ENCODE results near the gene TTLL1. TPM values are rescaled to one million over a fixed set of nuclear protein-coding genes. Genes with fewer than 3 reads are reported as not detected.

TTLL1 gene
- total RNA-seq, 1 experiment from 2014 or later = 4.1 TPM

DNA sequence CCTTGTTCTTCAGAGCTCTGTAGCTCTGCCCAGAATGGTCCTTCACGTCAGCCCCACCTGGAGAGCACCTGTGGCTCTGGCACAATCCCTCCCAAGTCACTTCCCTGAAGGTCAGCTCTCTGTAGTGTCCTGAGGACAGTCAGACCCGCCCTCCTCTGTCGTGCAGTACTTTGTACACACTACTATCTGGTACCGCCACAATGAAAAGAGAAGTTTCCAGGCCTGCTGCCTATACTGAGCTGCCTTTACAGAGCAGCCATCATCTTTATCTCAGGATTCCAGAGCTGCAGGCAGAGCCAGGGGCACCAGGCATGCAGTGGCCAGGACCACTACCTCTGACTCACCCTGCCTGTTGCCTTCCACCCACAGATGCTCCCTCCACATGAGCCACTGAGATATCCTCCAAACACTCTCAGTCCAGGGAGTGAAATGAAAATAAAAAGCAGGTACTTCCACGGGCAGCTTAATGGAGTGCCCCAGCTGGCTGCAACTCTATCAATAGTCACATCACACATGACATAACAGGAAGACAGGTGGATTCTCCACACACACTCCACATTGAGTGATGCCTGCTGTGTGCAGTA, 81.6 kb downstream of the TTLL1 start:
- peaks cover 82% of the 10 kb centered on the region for H3K4me1 ChIP-seq

DNA sequence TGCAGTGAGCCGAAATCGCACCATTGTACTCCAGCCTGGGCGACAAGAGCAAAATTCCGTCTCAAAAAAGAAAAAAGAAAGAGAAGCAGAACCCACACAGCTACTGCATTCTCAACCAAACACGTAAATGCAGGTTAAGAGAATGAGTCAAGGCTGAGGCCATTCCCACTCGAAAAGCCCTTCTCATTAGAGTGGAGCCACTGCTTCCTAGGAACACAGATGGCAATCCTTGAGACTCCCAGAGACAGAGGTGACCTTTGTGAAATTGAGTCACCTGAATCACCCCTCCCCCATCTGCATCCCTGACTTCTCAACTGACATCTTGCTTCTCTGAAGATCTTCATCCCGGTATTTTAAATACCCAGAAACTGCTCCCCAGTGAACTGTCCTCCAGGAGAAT, 82.4 kb downstream of the TTLL1 start:
- H3K4me1 Mint-ChIP-seq (ENCODE audit: low read depth, unreplicated experiment) = peaks cover 37% of the 10 kb centered on the region
- peaks cover 89% of the 10 kb centered on the region for H3K4me1 ChIP-seq
- POLR2A ChIA-PET = interaction anchor here (2.8 kb wide), 1 partner anchor 13 kb away, joined by 38 read pairs; no protein-coding TSS in a partner anchor

More for the DNA sequence above, 81.6 kb downstream of the TTLL1 start:
- BruUV-seq (replicated peaks) = no TSS peak
- Mint-ChIP-seq H3K4me1 (ENCODE audit: low read depth, unreplicated experiment) (peaks cover 30% of the 10 kb centered on the region), H3K27me3 (ENCODE audit: insufficient read depth, unreplicated experiment) (no peaks in the 10 kb centered on the region), H3K36me3 (ENCODE audit: insufficient read depth, unreplicated experiment) (peaks cover 34% of the 10 kb centered on the region), H3K9me3 (ENCODE audit: unreplicated experiment) (no peaks in the 10 kb centered on the region), H3K4me3 (ENCODE audit: unreplicated experiment) (peak overlapping the region; percentile 54), H3K27ac (ENCODE audit: unreplicated experiment) (peak overlapping the region; percentile 91)
- TF ChIP-seq, protein P1, sequence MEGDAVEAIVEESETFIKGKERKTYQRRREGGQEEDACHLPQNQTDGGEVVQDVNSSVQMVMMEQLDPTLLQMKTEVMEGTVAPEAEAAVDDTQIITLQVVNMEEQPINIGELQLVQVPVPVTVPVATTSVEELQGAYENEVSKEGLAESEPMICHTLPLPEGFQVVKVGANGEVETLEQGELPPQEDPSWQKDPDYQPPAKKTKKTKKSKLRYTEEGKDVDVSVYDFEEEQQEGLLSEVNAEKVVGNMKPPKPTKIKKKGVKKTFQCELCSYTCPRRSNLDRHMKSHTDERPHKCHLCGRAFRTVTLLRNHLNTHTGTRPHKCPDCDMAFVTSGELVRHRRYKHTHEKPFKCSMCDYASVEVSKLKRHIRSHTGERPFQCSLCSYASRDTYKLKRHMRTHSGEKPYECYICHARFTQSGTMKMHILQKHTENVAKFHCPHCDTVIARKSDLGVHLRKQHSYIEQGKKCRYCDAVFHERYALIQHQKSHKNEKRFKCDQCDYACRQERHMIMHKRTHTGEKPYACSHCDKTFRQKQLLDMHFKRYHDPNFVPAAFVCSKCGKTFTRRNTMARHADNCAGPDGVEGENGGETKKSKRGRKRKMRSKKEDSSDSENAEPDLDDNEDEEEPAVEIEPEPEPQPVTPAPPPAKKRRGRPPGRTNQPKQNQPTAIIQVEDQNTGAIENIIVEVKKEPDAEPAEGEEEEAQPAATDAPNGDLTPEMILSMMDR (IDR thresholded peaks at IDR 0.05; ENCODE audit: insufficient read depth in 1 of 2, low read depth in 1 of 2, low read length in 1 of 2, severe bottlenecking in 1 of 2, unreplicated experiment in 1 of 2) = no peak
- DNase-seq = peak; percentile 72 to 80
- POLR2A ChIA-PET = interaction anchor here (0.6 to 2.8 kb wide), 2 partner anchors 14 to 48 kb away, joined by 4 to 38 read pairs; no protein-coding TSS in a partner anchor
- no peaks in the 10 kb centered on the region for H3K36me3 ChIP-seq (ENCODE audit: control insufficient read depth, insufficient read depth, low read length)
- CTCF ChIA-PET = interaction anchor here (0.6 to 1.8 kb wide), 5 partner anchors 13 to 58 kb away, joined by 3 to 7 read pairs (median 4); no protein-coding TSS in a partner anchor
- H3K9me3 ChIP-seq = no peaks in the 10 kb centered on the region
- no peaks in the 10 kb centered on the region for H3K27me3 ChIP-seq (replicated peaks; ENCODE audit: control insufficient read depth, insufficient read depth, low read length)
- intact Hi-C loops (cut with micrococcal nuclease; ENCODE audit: unreplicated experiment) = loop anchor here (1.0 kb wide), 1 partner anchor 13 kb away; no protein-coding TSS in a partner anchor
- no peak overlapping the region for H3K4me3 ChIP-seq (ENCODE audit: low read depth, low read length)

DNA sequence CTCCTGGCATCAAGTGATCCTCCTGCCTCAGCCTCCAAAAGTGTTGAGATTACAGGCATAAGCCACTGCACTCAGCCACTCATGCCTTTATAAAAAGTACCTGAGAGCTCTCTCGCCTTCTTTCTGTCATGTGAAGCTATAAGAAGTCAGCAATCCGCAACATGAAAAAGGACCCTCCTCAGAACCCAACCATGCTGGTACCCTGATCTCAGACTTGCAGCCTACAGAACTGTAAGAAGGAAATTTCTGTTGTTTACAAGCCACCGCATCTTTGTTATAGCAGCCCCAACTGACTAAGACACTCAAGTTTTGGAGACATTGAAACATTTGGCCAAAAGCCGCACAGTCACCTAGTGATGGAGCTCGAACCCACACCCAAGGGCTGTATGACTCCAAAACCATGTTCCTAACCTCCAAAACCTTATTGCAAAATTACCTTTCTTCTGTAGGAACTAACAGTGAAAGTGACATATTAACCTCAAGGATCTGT, 83.1 kb downstream of the TTLL1 start:
- ChIA-PET POLR2A (interaction anchor here (2.8 kb wide), 1 partner anchor 12 kb away, joined by 38 read pairs; no protein-coding TSS in a partner anchor), CTCF (no interaction called here)

More for the DNA sequence above, 82.4 kb downstream of the TTLL1 start:
- H3K27ac Mint-ChIP-seq (ENCODE audit: unreplicated experiment) = peak overlapping the region; percentile 91
- no TSS peak for BruUV-seq (replicated peaks)
- Histone ChIP-seq H3K27me3 (replicated peaks; ENCODE audit: control insufficient read depth, insufficient read depth, low read length) (no peaks in the 10 kb centered on the region), H3K36me3 (ENCODE audit: control insufficient read depth, insufficient read depth, low read length) (no peaks in the 10 kb centered on the region), H3K9me3 (no peaks in the 10 kb centered on the region), H3K4me3 (ENCODE audit: low read depth, low read length) (no peak overlapping the region)
- no peaks in the 10 kb centered on the region for H3K27me3 Mint-ChIP-seq (ENCODE audit: insufficient read depth, unreplicated experiment)
- peak overlapping the region; percentile 54 for H3K4me3 Mint-ChIP-seq (ENCODE audit: unreplicated experiment)
- intact Hi-C loops (cut with micrococcal nuclease; ENCODE audit: unreplicated experiment) = loop anchor here (1.0 kb wide), 1 partner anchor 12 kb away; no protein-coding TSS in a partner anchor
- H3K36me3 Mint-ChIP-seq (ENCODE audit: insufficient read depth, unreplicated experiment) = peaks cover 30% of the 10 kb centered on the region
- CTCF ChIA-PET = interaction anchor here (0.8 to 1.1 kb wide), 2 partner anchors 12 to 17 kb away, joined by 4 to 5 read pairs; no protein-coding TSS in a partner anchor
- no peak for DNase-seq
- no peaks in the 10 kb centered on the region for H3K9me3 Mint-ChIP-seq (ENCODE audit: unreplicated experiment)
- TF ChIP-seq, protein P1 (IDR thresholded peaks at IDR 0.05; ENCODE audit: insufficient read depth in 1 of 2, low read depth in 1 of 2, low read length in 1 of 2, severe bottlenecking in 1 of 2, unreplicated experiment in 1 of 2) = no peak

More for the DNA sequence above, 83.1 kb downstream of the TTLL1 start:
- Mint-ChIP-seq H3K9me3 (ENCODE audit: unreplicated experiment) (no peaks in the 10 kb centered on the region), H3K27me3 (ENCODE audit: insufficient read depth, unreplicated experiment) (no peaks in the 10 kb centered on the region), H3K4me3 (ENCODE audit: unreplicated experiment) (no peak overlapping the region), H3K27ac (ENCODE audit: unreplicated experiment) (peak overlapping the region; percentile 91), H3K4me1 (ENCODE audit: low read depth, unreplicated experiment) (peaks cover 40% of the 10 kb centered on the region), H3K36me3 (ENCODE audit: insufficient read depth, unreplicated experiment) (peaks cover 25% of the 10 kb centered on the region)
- intact Hi-C loops (cut with micrococcal nuclease; ENCODE audit: unreplicated experiment) = no loop called here
- no TSS peak for BruUV-seq (replicated peaks)
- Histone ChIP-seq H3K36me3 (ENCODE audit: control insufficient read depth, insufficient read depth, low read length) (no peaks in the 10 kb centered on the region), H3K4me3 (ENCODE audit: low read depth, low read length) (no peak overlapping the region), H3K9me3 (no peaks in the 10 kb centered on the region), H3K4me1 (peaks cover 90% of the 10 kb centered on the region), H3K27me3 (replicated peaks; ENCODE audit: control insufficient read depth, insufficient read depth, low read length) (no peaks in the 10 kb centered on the region)
- TF ChIP-seq, protein P1 (IDR thresholded peaks at IDR 0.05; ENCODE audit: insufficient read depth in 1 of 2, low read depth in 1 of 2, low read length in 1 of 2, severe bottlenecking in 1 of 2, unreplicated experiment in 1 of 2) = no peak
- no peak for DNase-seq

Measured in Caco-2 (cell line).